HG03135 (cell line): ENCODE measurements around the gene RTL3.
"Not testable (repeated sequence)": the region's sequence is repeated elsewhere in the genome, so short reads cannot be mapped to it uniquely, and the experiment has no call there.

Experiments
- ATAC-seq: cut with Tn5 transposase; IDR thresholded peaks from one replicate; pipeline ENCODE4 v1.9.1; 2021; ENCODE audit warnings: mild to moderate bottlenecking, moderate library complexity; ENCODE audit not compliant: unreplicated experiment

Gene RTL3, protein sequence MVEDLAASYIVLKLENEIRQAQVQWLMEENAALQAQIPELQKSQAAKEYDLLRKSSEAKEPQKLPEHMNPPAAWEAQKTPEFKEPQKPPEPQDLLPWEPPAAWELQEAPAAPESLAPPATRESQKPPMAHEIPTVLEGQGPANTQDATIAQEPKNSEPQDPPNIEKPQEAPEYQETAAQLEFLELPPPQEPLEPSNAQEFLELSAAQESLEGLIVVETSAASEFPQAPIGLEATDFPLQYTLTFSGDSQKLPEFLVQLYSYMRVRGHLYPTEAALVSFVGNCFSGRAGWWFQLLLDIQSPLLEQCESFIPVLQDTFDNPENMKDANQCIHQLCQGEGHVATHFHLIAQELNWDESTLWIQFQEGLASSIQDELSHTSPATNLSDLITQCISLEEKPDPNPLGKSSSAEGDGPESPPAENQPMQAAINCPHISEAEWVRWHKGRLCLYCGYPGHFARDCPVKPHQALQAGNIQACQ

GRCh38 chrX:78658845-78659744, at the start of gene RTL3:
Gene RTL3, minus strand, starts transcription at chrX:78659328. Its CDS starts 908 bp downstream, at chrX:78658420.
- ATAC-seq, result no peak

GRCh38 chrX:78708816-78709215, 49.7 kb upstream of the RTL3 start:
- no peak for ATAC-seq

GRCh38 chrX:78708262-78708661, 49.1 kb upstream of the RTL3 start:
- ATAC-seq, result no peak

DNA sequence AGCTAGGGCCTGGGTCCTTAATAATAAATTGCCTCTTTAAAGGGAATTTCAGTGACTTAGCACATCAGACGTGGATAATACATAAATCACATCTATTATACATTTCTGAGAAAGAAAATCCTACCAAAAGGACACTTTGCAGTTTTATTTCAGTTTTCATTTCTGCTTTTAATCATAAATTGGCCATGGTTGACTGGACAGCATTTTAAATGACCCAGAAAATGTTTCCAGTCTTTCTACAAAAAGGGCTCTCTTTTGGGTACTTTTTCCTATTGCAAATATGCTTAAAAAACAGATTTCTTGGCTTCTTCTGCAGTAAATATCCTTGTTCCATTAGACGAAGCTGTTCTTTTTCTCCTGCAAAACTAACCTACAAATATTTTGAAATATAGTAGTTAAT, 46.9 kb upstream of the RTL3 start:
- no peak for ATAC-seq

DNA sequence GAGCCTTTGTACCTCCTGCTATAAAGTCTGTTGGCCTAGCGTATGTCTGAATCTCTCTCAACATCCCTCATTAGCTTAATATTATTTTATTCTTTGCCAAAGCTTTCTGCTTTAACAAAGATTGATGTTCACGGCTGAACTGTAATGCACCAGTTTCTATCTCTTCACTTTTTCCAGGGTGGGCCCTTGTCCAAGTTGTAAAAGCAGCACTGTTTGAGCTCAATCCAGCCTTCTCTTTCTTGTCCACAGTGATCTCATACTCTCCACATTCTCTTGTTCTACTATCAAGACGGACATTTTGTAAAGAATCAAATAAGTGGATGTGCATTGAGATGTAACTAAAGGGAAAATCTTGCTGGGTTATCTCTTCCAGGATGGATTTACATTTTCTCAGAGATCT, 34.4 kb upstream of the RTL3 start:
- ATAC-seq, result no peak

DNA sequence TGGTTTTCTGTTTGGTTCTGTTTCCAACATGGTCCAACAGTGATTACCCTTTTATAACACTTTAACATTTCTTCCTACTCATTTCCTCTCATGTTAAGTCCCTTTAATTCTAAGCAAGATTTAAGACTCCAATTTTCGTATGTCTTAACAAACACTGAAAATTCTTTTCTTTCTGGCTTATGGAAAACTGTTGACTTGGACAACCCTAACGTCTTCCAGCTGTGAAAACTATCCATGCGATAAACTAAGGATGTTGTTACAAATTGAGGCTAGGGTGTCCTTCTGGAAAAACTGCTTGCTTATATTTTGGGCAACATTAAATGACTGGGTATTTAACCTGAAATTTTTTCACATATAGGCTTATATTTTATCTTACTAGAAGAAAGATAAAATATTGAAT, 33.9 kb upstream of the RTL3 start:
- no peak for ATAC-seq

- peak; percentile 71 for ATAC-seq
These were observed 28.5 kb upstream of the RTL3 start for GRCh38 chrX:78687586-78687985.

DNA sequence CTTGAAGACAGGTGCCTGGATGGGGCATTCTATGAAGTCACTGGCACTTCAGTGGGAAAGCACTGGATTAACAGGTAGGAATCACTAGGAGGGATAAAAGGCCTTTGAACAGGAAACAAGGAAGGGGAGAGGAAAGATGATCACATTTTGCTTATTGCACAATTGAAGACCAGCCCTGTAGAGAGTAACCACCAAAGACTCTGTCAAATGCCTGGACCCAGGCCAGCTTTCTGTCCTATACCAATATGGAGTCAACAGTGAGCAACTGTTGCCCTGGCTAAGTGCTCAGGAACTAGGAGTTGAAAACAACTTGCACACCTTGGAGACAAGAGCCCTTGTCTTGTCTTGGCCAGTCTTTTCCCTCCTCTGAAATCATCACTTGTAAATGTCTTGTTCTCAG, 14.1 kb upstream of the RTL3 start:
- no peak for ATAC-seq

- ATAC-seq, result no peak
These were observed 6.2 kb upstream of the RTL3 start for GRCh38 chrX:78665342-78665741.

DNA sequence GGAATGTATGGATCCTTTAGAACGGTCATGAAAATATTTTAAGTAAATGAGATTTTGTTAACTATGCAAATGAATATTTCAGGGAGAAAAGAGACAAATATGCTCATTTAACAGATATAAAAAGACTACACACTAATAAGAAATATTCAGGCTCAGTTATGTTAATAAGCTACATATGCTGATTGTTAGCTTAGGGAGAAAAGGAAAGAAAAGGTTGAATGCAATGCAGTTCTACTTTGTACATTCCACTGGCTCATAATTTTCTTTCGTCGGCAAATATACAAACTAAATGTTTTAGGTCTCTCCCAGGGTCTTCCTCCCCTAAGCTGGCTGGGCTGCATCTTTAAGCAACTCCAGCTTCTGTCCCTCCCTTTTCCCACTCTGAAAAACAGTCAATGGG, 2.7 kb upstream of the RTL3 start:
- ATAC-seq, result no peak

- ATAC-seq, result no peak
These were observed 827 bp upstream of the RTL3 start for GRCh38 chrX:78659955-78660354.

GRCh38 chrX:78658414-78658813, 714 bp downstream of the RTL3 start:
- ATAC-seq, result no peak

DNA sequence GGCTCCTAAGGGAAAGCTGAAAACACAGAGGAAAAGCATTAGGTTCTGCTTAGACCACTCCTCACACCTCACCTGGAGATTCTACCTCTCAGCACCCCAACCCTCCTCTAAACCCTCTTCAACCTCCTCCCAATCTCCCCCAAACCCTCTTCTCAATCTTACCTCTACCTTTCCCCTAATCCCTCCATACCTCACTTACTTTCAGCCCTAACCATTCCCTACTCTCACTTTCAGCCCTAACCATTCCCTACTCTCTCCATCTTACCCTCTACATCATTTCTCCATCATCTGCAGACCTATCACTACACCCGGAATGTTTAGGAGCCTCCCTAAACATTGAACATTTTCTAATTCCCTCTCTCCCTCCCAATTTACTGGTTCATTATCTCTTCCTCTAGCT, 3.5 kb downstream of the RTL3 start:
- ATAC-seq, result no peak

DNA sequence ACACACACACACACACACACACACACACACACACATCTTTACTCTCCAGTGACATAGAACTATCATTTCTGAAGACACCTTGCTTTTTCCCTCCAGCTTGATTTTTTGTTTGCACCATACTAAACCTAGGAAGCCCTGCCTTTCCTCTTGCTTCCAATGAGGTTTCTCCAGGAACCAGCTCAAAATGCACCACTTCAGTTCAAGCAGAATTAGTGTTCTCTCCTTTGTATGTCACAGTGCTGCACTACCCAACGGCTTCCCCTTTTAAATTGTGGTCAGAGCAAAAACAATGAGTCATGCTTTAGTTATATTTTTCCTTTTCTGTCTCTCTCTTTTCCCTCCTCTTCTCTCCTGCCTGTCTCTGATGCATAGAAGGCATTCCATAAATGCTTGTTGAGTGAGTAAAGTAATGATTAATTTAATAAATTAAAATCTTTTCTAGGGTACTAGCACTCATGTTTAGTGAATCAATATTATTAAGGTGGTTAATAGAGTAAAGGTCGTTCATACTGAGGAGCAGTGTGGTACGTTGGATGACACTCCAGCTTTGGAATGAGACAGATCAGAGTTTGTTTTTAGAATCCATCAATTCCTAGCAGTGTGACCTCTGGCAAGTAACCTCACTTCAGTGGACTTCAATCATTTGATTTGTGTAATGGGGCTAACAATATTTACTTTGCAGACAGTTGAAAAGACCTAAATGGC, 5.9 kb downstream of the RTL3 start:
- peak; percentile 45 for ATAC-seq

DNA sequence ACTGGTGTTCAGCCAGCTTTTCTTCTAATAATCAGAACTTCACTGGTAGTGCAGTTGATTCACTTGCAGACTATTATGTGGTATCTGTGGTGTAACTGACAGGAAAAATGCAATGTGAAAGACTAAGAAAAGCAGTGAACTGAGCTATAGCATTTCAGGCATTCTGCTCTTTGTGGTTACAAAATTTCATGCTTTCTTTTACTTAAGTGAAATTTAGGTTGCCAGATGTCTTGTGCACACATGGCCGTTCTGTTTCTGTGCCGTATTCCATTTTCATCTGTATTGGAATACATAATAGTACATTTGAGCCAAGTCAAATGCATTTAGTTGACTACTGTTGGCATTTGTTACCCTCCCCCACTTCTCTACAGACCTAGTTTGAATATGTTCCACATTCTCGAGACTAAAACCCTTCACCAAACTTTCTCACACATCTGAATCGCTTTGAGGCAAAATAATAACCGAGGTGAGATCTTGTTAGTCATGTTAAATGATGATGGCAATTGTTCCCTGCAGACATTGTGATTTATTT, 8.2 kb downstream of the RTL3 start:
- peak; percentile 71 for ATAC-seq

GRCh38 chrX:78643874-78644273, 15.3 kb downstream of the RTL3 start:
- no peak for ATAC-seq

- no peak for ATAC-seq
These were observed 16.0 kb downstream of the RTL3 start for GRCh38 chrX:78643096-78643495.

DNA sequence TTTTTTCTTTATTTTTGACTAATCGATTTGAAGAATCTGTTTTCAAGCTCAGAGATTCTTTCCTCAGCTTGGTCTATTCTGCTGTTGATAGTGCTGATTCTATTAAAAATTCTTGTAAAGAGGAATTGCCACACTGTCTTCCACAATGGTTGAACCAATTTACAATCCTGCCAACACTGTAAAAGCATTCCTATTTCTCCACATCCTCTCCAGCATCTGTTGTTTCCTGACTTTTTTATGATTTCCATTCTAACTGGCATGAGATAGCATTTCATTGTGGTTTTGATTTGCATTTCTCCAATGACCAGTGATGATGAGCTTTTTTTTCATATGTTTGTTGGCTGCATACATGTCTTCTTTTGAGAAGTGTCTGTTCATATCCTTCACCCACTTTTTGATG, 23.0 kb downstream of the RTL3 start:
- ATAC-seq, result not testable (repeated sequence)

DNA sequence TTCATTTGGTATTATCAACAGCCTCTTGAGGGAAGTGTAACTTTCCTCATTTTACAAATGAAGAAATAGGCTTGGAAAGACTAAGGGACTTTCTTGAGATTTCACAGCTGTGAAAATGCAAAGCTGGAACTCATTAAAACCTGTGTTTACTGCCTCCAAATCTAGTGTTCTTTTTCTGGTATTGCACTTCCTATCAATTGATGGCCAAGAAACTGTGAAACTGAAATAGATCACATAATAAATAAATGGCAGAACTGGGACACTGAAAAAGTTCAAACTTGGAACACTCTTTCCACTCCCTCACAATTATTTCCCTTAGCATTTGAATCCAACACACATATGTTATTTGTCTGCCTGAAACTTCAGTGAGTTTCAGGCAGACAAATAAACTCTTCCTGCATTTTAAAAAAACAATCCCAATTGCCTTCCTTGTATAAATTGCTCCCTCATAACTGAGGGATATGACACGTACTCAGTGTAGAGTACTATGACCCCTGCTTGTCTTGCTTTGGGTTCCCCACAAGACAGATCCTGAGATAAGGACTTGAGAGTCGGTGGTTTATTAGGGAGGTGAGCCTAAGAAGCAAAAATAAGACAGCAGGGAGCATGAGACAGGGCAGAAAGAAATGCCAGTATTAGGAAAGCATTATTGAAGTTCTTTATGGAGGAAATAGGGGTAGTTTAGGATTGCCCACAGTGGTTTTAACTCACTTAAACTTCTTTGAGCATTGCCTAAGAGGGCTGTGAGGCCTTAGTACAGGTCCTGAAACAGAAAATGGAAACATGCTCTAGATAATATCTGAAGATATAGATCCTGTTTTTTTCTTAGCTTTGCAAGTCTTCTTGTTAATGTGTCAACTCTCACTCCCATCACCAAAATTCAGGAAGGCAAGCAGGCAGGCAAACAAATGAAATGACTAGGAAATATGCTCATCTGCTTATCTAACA, 33.9 kb downstream of the RTL3 start:
- ATAC-seq, result no peak

- no peak for ATAC-seq
These were observed 34.7 kb downstream of the RTL3 start for GRCh38 chrX:78624426-78624825.
